ENCODE data around the gene TMEM41A.
A peak's percentile ranks its signal among the peaks of the same experiment; 100 is the strongest.

Gene TMEM41A

GRCh38 chr3:185498503-185499396, at the start of gene TMEM41A:
Gene TMEM41A, minus strand, starts transcription at chr3:185499035. Its CDS starts 74 bp downstream, at chr3:185498961.
- Mint-ChIP-seq H3K4me1 (peaks cover 8 to 9% of the 10 kb centered on the region in 2 donors), H3K4me3 (peak within 1 kb of the TSS; percentile 93 to 95), H3K36me3 (peaks cover 20 to 25% of the 10 kb centered on the region in 2 donors), H3K27me3 (peaks cover 0 to 11% of the 10 kb centered on the region in 2 donors), H3K9me3 (no peaks in the 10 kb centered on the region), H3K27ac (peak within 1 kb of the TSS; percentile 96)
- ATAC-seq (replicated peaks) = peak; percentile 97 to 99
- peak; percentile 87 for DNase-seq

GRCh38 chr3:185540695-185541094, 41.9 kb upstream of the TMEM41A start:
- H3K9me3 Mint-ChIP-seq = no peaks in the 10 kb centered on the region

GRCh38 chr3:185539934-185540333, 41.1 kb upstream of the TMEM41A start:
- H3K27ac Mint-ChIP-seq = no peak overlapping the region

More at GRCh38 chr3:185540695-185541094, 41.9 kb upstream of the TMEM41A start:
- no peak overlapping the region for H3K27ac Mint-ChIP-seq
- DNase-seq = no peak
- H3K36me3 Mint-ChIP-seq = no peaks in the 10 kb centered on the region
- no peak for ATAC-seq (replicated peaks)
- H3K4me3 Mint-ChIP-seq = no peak overlapping the region
- peaks cover 0 to 19% of the 10 kb centered on the region in 2 donors for H3K27me3 Mint-ChIP-seq
- peaks cover 8 to 12% of the 10 kb centered on the region in 2 donors for H3K4me1 Mint-ChIP-seq

GRCh38 chr3:185537369-185537970, 38.6 kb upstream of the TMEM41A start:
- H3K36me3 Mint-ChIP-seq = no peaks in the 10 kb centered on the region
- H3K4me1 Mint-ChIP-seq = peaks cover 8 to 12% of the 10 kb centered on the region in 2 donors
- DNase-seq (peak; percentile 67), ATAC-seq (replicated peaks) (peak; percentile 99)
- peak overlapping the region; percentile 22 for H3K27ac Mint-ChIP-seq
- no peak overlapping the region for H3K4me3 Mint-ChIP-seq
- H3K27me3 Mint-ChIP-seq = peaks cover 0 to 4% of the 10 kb centered on the region in 2 donors
- no peaks in the 10 kb centered on the region for H3K9me3 Mint-ChIP-seq

More at GRCh38 chr3:185539934-185540333, 41.1 kb upstream of the TMEM41A start:
- ATAC-seq (replicated peaks) (no peak), DNase-seq (no peak)
- Mint-ChIP-seq H3K4me1 (peaks cover 8 to 12% of the 10 kb centered on the region in 2 donors), H3K4me3 (no peak overlapping the region), H3K36me3 (no peaks in the 10 kb centered on the region), H3K9me3 (no peaks in the 10 kb centered on the region), H3K27me3 (peaks cover 0 to 19% of the 10 kb centered on the region in 2 donors)

GRCh38 chr3:185534511-185534910, 35.7 kb upstream of the TMEM41A start:
- Mint-ChIP-seq H3K4me3 (no peak overlapping the region), H3K27ac (no peak overlapping the region), H3K27me3 (peaks cover 0 to 5% of the 10 kb centered on the region in 2 donors), H3K9me3 (no peaks in the 10 kb centered on the region), H3K4me1 (peaks cover 8 to 12% of the 10 kb centered on the region in 2 donors), H3K36me3 (no peaks in the 10 kb centered on the region)
- no peak for DNase-seq
- no peak for ATAC-seq (replicated peaks)

GRCh38 chr3:185532901-185533300, 34.1 kb upstream of the TMEM41A start:
- Mint-ChIP-seq H3K9me3 (no peaks in the 10 kb centered on the region), H3K27me3 (peaks cover 0 to 6% of the 10 kb centered on the region in 2 donors), H3K27ac (no peak overlapping the region), H3K4me1 (peaks cover 8 to 11% of the 10 kb centered on the region in 2 donors), H3K36me3 (no peaks in the 10 kb centered on the region), H3K4me3 (no peak overlapping the region)
- ATAC-seq (replicated peaks) (no peak), DNase-seq (no peak)

GRCh38 chr3:185530856-185531255, 32.0 kb upstream of the TMEM41A start:
- Mint-ChIP-seq H3K4me3 (no peak overlapping the region), H3K27ac (no peak overlapping the region)
- no peak for ATAC-seq (replicated peaks)

GRCh38 chr3:185528532-185528931, 29.7 kb upstream of the TMEM41A start:
- Mint-ChIP-seq H3K4me1 (no peaks in the 10 kb centered on the region), H3K27ac (no peak overlapping the region), H3K27me3 (peaks cover 9 to 14% of the 10 kb centered on the region in 2 donors), H3K36me3 (no peaks in the 10 kb centered on the region), H3K9me3 (no peaks in the 10 kb centered on the region), H3K4me3 (no peak overlapping the region)
- no peak for DNase-seq
- ATAC-seq (replicated peaks) = no peak

More at GRCh38 chr3:185530856-185531255, 32.0 kb upstream of the TMEM41A start:
- Mint-ChIP-seq H3K9me3 (no peaks in the 10 kb centered on the region), H3K36me3 (no peaks in the 10 kb centered on the region), H3K27me3 (peaks cover 7% of the 10 kb centered on the region in 2 donors), H3K4me1 (no peaks in the 10 kb centered on the region)
- no peak for DNase-seq

GRCh38 chr3:185527364-185527763, 28.5 kb upstream of the TMEM41A start:
- Mint-ChIP-seq H3K27me3 (peaks cover 10 to 16% of the 10 kb centered on the region in 2 donors), H3K36me3 (no peaks in the 10 kb centered on the region), H3K4me3 (no peak overlapping the region), H3K27ac (no peak overlapping the region), H3K9me3 (no peaks in the 10 kb centered on the region), H3K4me1 (no peaks in the 10 kb centered on the region)
- DNase-seq (no peak), ATAC-seq (replicated peaks) (no peak)

GRCh38 chr3:185526349-185526951, 27.6 kb upstream of the TMEM41A start:
- H3K27ac Mint-ChIP-seq = no peak overlapping the region
- DNase-seq = no peak
- no peak for ATAC-seq (replicated peaks)
- no peaks in the 10 kb centered on the region for H3K9me3 Mint-ChIP-seq
- no peaks in the 10 kb centered on the region for H3K36me3 Mint-ChIP-seq
- peaks cover 14 to 20% of the 10 kb centered on the region in 2 donors for H3K27me3 Mint-ChIP-seq
- H3K4me1 Mint-ChIP-seq = no peaks in the 10 kb centered on the region
- no peak overlapping the region for H3K4me3 Mint-ChIP-seq

GRCh38 chr3:185521349-185522138, 22.7 kb upstream of the TMEM41A start:
- DNase-seq = no peak
- Mint-ChIP-seq H3K4me3 (no peak overlapping the region), H3K9me3 (no peaks in the 10 kb centered on the region), H3K36me3 (no peaks in the 10 kb centered on the region), H3K4me1 (no peaks in the 10 kb centered on the region), H3K27me3 (peaks cover 18 to 32% of the 10 kb centered on the region in 2 donors), H3K27ac (no peak overlapping the region)
- ATAC-seq (replicated peaks) = no peak

- Mint-ChIP-seq H3K9me3 (no peaks in the 10 kb centered on the region), H3K4me1 (no peaks in the 10 kb centered on the region), H3K4me3 (no peak overlapping the region), H3K27me3 (peaks cover 19 to 31% of the 10 kb centered on the region in 2 donors), H3K36me3 (no peaks in the 10 kb centered on the region), H3K27ac (no peak overlapping the region)
- DNase-seq (no peak), ATAC-seq (replicated peaks) (no peak)
These were observed 20.2 kb upstream of the TMEM41A start for GRCh38 chr3:185519021-185519420.

GRCh38 chr3:185517387-185518130, 18.7 kb upstream of the TMEM41A start:
- Mint-ChIP-seq H3K27me3 (peaks cover 19 to 40% of the 10 kb centered on the region in 2 donors), H3K9me3 (no peaks in the 10 kb centered on the region), H3K4me3 (no peak overlapping the region), H3K36me3 (no peaks in the 10 kb centered on the region), H3K4me1 (no peaks in the 10 kb centered on the region), H3K27ac (no peak overlapping the region)
- ATAC-seq (replicated peaks) = no peak
- DNase-seq = no peak
